Measurements from ENCODE around the gene PTPRR. TPM values are rescaled to one million over a fixed set of nuclear protein-coding genes. Genes with fewer than 3 reads are reported as not detected.

PTPRR gene
- total RNA-seq, 1 experiment from 2014 or later: 3.4 TPM

- no peaks in the 10 kb centered on the region for H3K9me3 ChIP-seq (replicated peaks)
- H3K4me1 ChIP-seq (replicated peaks): no peaks in the 10 kb centered on the region
- H3K27ac ChIP-seq: no peak overlapping the region
- H3K36me3 ChIP-seq: no peaks in the 10 kb centered on the region
- no peaks in the 10 kb centered on the region; the same call in 1 of the 2 replicates for H3K27me3 ChIP-seq (replicated peaks)
- no peak overlapping the region for H3K4me3 ChIP-seq
- DNase-seq (ENCODE audit: low read depth in 1 of 2, low spot score in 2 of 2): no peak
Observed at GRCh38 chr12:70890895-70891832, 29.4 kb downstream of the PTPRR start.

GRCh38 chr12:70885956-70886355 is 34.6 kb downstream of the PTPRR start:
- no peaks in the 10 kb centered on the region; the same call in 1 of the 2 replicates for H3K27me3 ChIP-seq (replicated peaks)
- DNase-seq (ENCODE audit: low read depth in 1 of 2, low spot score in 2 of 2): no peak
- H3K27ac ChIP-seq: no peak overlapping the region
- no peaks in the 10 kb centered on the region for H3K4me1 ChIP-seq (replicated peaks)
- H3K36me3 ChIP-seq: no peaks in the 10 kb centered on the region
- H3K4me3 ChIP-seq: no peak overlapping the region
- no peaks in the 10 kb centered on the region for H3K9me3 ChIP-seq (replicated peaks)

DNA sequence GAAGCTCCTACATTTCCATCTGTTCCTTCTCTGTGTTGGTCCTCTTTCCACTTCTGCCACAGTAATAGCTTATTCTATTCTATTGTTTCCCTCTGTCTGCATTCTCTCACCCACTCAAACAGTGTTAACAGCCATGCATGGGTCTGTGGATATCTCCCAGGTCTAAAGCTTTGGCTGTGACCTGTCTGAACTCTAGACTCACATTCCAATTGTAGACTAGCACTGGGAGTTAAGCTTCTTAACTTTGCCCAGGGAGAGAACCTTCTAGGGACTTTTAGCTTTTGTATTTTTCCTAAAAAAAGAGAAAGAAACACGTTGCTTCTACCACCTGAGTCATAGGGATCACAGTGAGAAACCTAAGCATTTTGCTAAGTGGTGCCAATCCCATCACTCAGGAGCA is 36.7 kb downstream of the PTPRR start:
- Histone ChIP-seq H3K9me3 (replicated peaks) (no peaks in the 10 kb centered on the region), H3K27ac (no peak overlapping the region), H3K4me1 (replicated peaks) (no peaks in the 10 kb centered on the region), H3K4me3 (no peak overlapping the region), H3K36me3 (no peaks in the 10 kb centered on the region), H3K27me3 (replicated peaks) (no peaks in the 10 kb centered on the region)
- DNase-seq (ENCODE audit: low read depth in 1 of 2, low spot score in 2 of 2): no peak

DNA sequence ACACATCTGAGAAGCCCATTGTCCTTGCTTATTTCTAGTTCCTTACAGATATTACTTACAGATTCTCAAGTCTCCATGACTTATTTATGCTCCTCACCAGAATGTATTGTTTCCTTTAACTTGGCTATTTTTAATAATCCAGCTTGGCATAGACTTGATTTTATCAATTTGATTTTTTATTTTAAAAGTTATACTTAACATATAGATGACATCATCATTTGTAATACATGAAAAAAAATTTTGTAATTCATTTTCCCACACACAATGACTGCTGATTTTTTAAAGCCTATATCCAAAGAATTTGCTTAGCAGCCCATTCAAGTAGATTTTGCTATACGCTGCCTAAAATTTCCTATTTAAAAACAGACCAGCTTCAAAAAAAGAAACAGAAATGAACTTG is 39.8 kb downstream of the PTPRR start:
- H3K4me1 ChIP-seq (replicated peaks): no peaks in the 10 kb centered on the region
- no peak overlapping the region for H3K27ac ChIP-seq
- DNase-seq (ENCODE audit: low read depth in 1 of 2, low spot score in 2 of 2): no peak
- H3K9me3 ChIP-seq (replicated peaks): no peaks in the 10 kb centered on the region
- H3K4me3 ChIP-seq: no peak overlapping the region
- H3K27me3 ChIP-seq (replicated peaks): no peaks in the 10 kb centered on the region
- no peaks in the 10 kb centered on the region for H3K36me3 ChIP-seq

DNA sequence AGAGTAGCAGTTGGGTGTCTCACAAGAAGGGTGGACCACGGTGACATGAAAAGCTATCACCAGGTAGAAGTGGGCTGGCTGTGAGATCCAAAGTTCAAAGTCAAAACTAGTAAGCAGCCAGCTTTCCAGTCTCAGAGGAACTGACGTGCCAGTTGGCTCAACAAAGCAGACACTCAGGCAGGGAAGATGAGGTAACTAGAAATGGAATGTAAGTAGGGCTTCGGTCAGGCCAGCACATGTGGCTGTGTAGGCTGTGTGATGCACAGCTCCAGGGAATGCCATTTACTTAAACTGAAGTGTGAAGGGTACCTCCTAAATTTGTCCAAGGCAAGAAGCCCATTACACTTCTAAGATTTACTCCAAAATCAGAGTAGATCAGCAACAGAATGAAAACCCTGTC is 43.6 kb downstream of the PTPRR start:
- Histone ChIP-seq H3K36me3 (no peaks in the 10 kb centered on the region), H3K27ac (no peak overlapping the region)
- DNase-seq (ENCODE audit: low read depth in 1 of 2, low spot score in 2 of 2): no peak

DNA sequence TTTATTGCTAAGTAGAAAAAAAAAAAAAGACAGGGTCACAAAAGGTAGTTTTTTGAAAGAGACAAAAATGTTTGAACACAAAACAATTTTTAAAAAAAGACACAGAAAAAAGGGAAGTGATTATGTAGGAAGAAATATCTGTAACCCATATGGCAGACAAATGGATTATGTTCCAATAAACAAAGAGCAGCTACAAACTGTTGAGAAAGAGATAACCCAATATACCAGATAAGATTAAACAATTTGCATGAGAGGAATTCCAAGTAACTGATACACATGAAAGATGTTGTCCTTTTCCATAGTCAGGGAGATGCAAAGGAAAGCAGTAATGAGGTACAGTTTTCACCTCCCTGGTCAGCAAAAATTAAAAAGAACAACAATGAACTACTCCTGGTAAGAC is 44.9 kb downstream of the PTPRR start:
- Histone ChIP-seq H3K36me3 (no peaks in the 10 kb centered on the region), H3K27me3 (replicated peaks) (no peaks in the 10 kb centered on the region), H3K27ac (no peak overlapping the region), H3K4me1 (replicated peaks) (no peaks in the 10 kb centered on the region), H3K9me3 (replicated peaks) (no peaks in the 10 kb centered on the region), H3K4me3 (no peak overlapping the region)
- DNase-seq (ENCODE audit: low read depth in 1 of 2, low spot score in 2 of 2): no peak

More for the DNA sequence above, 43.6 kb downstream of the PTPRR start:
- no peaks in the 10 kb centered on the region for H3K4me1 ChIP-seq (replicated peaks)
- no peaks in the 10 kb centered on the region for H3K9me3 ChIP-seq (replicated peaks)
- H3K27me3 ChIP-seq (replicated peaks): no peaks in the 10 kb centered on the region
- H3K4me3 ChIP-seq: no peak overlapping the region

- Histone ChIP-seq H3K36me3 (no peaks in the 10 kb centered on the region), H3K27me3 (replicated peaks) (no peaks in the 10 kb centered on the region), H3K27ac (no peak overlapping the region), H3K4me1 (replicated peaks) (no peaks in the 10 kb centered on the region), H3K9me3 (replicated peaks) (no peaks in the 10 kb centered on the region), H3K4me3 (no peak overlapping the region)
- DNase-seq (ENCODE audit: low read depth in 1 of 2, low spot score in 2 of 2): no peak
Observed at GRCh38 chr12:70854881-70855568, 65.5 kb downstream of the PTPRR start.

- no peaks in the 10 kb centered on the region for H3K9me3 ChIP-seq (replicated peaks)
- H3K27ac ChIP-seq: no peak overlapping the region
- no peaks in the 10 kb centered on the region for H3K36me3 ChIP-seq
- no peak overlapping the region for H3K4me3 ChIP-seq
- no peak for DNase-seq (ENCODE audit: low read depth in 1 of 2, low spot score in 2 of 2)
- no peaks in the 10 kb centered on the region for H3K27me3 ChIP-seq (replicated peaks)
- no peaks in the 10 kb centered on the region for H3K4me1 ChIP-seq (replicated peaks)
Observed at GRCh38 chr12:70854138-70854537, 66.4 kb downstream of the PTPRR start.

DNA sequence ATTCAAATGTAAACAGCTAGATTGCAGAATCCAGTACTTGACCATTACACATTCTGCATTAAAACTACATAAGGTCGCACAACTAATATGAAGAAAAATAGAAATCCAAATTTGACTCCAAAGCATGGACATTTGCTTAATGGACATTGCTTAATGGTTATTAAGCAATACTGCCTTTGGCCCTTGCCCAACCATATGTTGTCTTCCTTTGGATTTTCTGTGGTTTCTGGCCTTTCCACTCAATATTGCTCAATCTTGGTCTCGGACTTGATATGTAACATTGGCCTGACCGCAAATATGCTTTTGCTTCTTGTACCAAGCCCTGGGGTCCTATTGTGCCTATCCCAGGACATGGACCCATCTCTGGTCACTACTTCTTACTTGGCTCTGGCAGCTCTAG is 67.2 kb downstream of the PTPRR start:
- no peak overlapping the region for H3K4me3 ChIP-seq
- no peak for DNase-seq (ENCODE audit: low read depth in 1 of 2, low spot score in 2 of 2)

GRCh38 chr12:70852416-70853150 is 68.0 kb downstream of the PTPRR start:
- Histone ChIP-seq H3K4me1 (replicated peaks) (no peaks in the 10 kb centered on the region), H3K9me3 (replicated peaks) (no peaks in the 10 kb centered on the region), H3K36me3 (no peaks in the 10 kb centered on the region), H3K27ac (no peak overlapping the region), H3K4me3 (no peak overlapping the region), H3K27me3 (replicated peaks) (no peaks in the 10 kb centered on the region)
- no peak for DNase-seq (ENCODE audit: low read depth in 1 of 2, low spot score in 2 of 2)

More for the DNA sequence above, 67.2 kb downstream of the PTPRR start:
- Histone ChIP-seq H3K27ac (no peak overlapping the region), H3K36me3 (no peaks in the 10 kb centered on the region), H3K27me3 (replicated peaks) (no peaks in the 10 kb centered on the region), H3K9me3 (replicated peaks) (no peaks in the 10 kb centered on the region), H3K4me1 (replicated peaks) (no peaks in the 10 kb centered on the region)

GRCh38 chr12:70849265-70849960 is 71.1 kb downstream of the PTPRR start:
- Histone ChIP-seq H3K36me3 (no peaks in the 10 kb centered on the region), H3K9me3 (replicated peaks) (no peaks in the 10 kb centered on the region), H3K4me3 (no peak overlapping the region), H3K27ac (no peak overlapping the region), H3K27me3 (replicated peaks) (no peaks in the 10 kb centered on the region; the same call in none of the 2 replicates), H3K4me1 (replicated peaks) (no peaks in the 10 kb centered on the region)
- DNase-seq (ENCODE audit: low read depth in 1 of 2, low spot score in 2 of 2): no peak

DNA sequence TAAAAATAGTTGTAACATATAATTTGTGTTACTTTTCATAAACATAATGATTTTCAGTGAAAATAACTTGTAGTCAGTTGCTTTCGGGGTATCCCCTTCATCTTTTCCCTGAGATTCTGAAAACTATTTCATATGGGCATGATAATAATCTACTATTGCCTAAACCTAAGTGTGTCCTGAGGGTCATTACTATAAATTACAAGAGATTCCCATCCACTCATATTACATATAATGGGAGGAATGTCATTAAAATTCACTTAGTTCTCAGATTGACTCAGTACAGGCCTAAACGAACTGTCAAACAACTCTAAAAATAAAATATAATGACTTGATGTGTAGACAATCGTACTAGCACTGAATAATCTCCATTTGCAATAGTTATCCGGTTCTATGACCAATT is 72.7 kb downstream of the PTPRR start:
- Histone ChIP-seq H3K27me3 (replicated peaks) (no peaks in the 10 kb centered on the region; the same call in none of the 2 replicates), H3K4me1 (replicated peaks) (no peaks in the 10 kb centered on the region), H3K27ac (no peak overlapping the region), H3K9me3 (replicated peaks) (no peaks in the 10 kb centered on the region), H3K4me3 (no peak overlapping the region), H3K36me3 (no peaks in the 10 kb centered on the region)
- DNase-seq (ENCODE audit: low read depth in 1 of 2, low spot score in 2 of 2): no peak

DNA sequence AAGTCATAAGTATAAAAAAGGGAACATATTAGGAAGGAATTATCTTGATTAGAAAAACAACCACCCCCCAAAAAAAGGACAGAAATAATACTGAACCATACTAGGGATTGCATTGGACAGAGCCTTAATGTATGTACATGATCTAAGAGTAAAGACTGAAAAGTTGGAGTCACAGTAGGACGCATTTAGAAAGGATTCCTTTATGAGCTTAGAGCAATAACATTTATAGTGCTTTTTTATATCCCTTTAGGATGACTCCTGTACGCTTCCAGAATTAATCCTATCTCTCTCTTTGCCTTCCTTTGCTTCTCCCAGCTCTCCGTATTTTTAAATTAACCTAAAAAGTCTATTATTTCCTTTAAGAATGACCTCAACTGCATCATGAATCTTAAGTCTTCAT is 75.3 kb downstream of the PTPRR start:
- Histone ChIP-seq H3K4me1 (replicated peaks) (no peaks in the 10 kb centered on the region), H3K4me3 (no peak overlapping the region), H3K27me3 (replicated peaks) (no peaks in the 10 kb centered on the region; the same call in none of the 2 replicates), H3K9me3 (replicated peaks) (no peaks in the 10 kb centered on the region), H3K27ac (no peak overlapping the region), H3K36me3 (no peaks in the 10 kb centered on the region)
- no peak for DNase-seq (ENCODE audit: low read depth in 1 of 2, low spot score in 2 of 2)
